ENCODE data around the gene GNGT2.
A peak's percentile ranks its signal among the peaks of the same experiment; 100 is the strongest.

GNGT2 gene

GRCh38 chr17:49229076-49229804, 18.9 kb upstream of the GNGT2 start:
- Histone ChIP-seq H3K36me3 (ENCODE audit: insufficient read depth, low read length) (no peaks in the 10 kb centered on the region), H3K27ac (ENCODE audit: low read depth, low read length) (no peak overlapping the region), H3K27me3 (ENCODE audit: insufficient read depth, low read length) (peaks cover 35% of the 10 kb centered on the region), H2AFZ (ENCODE audit: low read length, unreplicated experiment) (no peak overlapping the region), H3K4me1 (ENCODE audit: control insufficient read depth, insufficient read depth, low read length, unreplicated experiment) (peaks cover 9% of the 10 kb centered on the region), H3K4me3 (ENCODE audit: low read depth, low read length) (no peak overlapping the region), H3K79me2 (ENCODE audit: control insufficient read depth, insufficient read depth, low read length, unreplicated experiment) (no peaks in the 10 kb centered on the region)

- Histone ChIP-seq H3K27ac (ENCODE audit: low read depth, low read length) (no peak overlapping the region), H3K27me3 (ENCODE audit: insufficient read depth, low read length) (peaks cover 51% of the 10 kb centered on the region), H3K36me3 (ENCODE audit: insufficient read depth, low read length) (no peaks in the 10 kb centered on the region), H3K4me3 (ENCODE audit: low read depth, low read length) (no peak overlapping the region), H3K4me1 (ENCODE audit: control insufficient read depth, insufficient read depth, low read length, unreplicated experiment) (peaks cover 16% of the 10 kb centered on the region), H3K79me2 (ENCODE audit: control insufficient read depth, insufficient read depth, low read length, unreplicated experiment) (no peaks in the 10 kb centered on the region), H2AFZ (ENCODE audit: low read length, unreplicated experiment) (no peak overlapping the region)
Observed at GRCh38 chr17:49227436-49228261, 17.3 kb upstream of the GNGT2 start.

- Histone ChIP-seq H2AFZ (ENCODE audit: low read length, unreplicated experiment) (no peak overlapping the region), H3K4me1 (ENCODE audit: control insufficient read depth, insufficient read depth, low read length, unreplicated experiment) (peaks cover 16% of the 10 kb centered on the region), H3K4me3 (ENCODE audit: low read depth, low read length) (no peak overlapping the region), H3K27ac (ENCODE audit: low read depth, low read length) (no peak overlapping the region), H3K36me3 (ENCODE audit: insufficient read depth, low read length) (no peaks in the 10 kb centered on the region), H3K27me3 (ENCODE audit: insufficient read depth, low read length) (peaks cover 58% of the 10 kb centered on the region), H3K79me2 (ENCODE audit: control insufficient read depth, insufficient read depth, low read length, unreplicated experiment) (no peaks in the 10 kb centered on the region)
Observed at GRCh38 chr17:49226771-49227435, 16.5 kb upstream of the GNGT2 start.

GRCh38 chr17:49225554-49226236, 15.3 kb upstream of the GNGT2 start:
- no peak overlapping the region for H3K4me3 ChIP-seq (ENCODE audit: low read depth, low read length)
- H2AFZ ChIP-seq (ENCODE audit: low read length, unreplicated experiment) = no peak overlapping the region
- no peaks in the 10 kb centered on the region for H3K36me3 ChIP-seq (ENCODE audit: insufficient read depth, low read length)
- H3K4me1 ChIP-seq (ENCODE audit: control insufficient read depth, insufficient read depth, low read length, unreplicated experiment) = peaks cover 11% of the 10 kb centered on the region
- no peak overlapping the region for H3K27ac ChIP-seq (ENCODE audit: low read depth, low read length)
- no peaks in the 10 kb centered on the region for H3K79me2 ChIP-seq (ENCODE audit: control insufficient read depth, insufficient read depth, low read length, unreplicated experiment)
- H3K27me3 ChIP-seq (ENCODE audit: insufficient read depth, low read length) = peaks cover 57% of the 10 kb centered on the region

- Histone ChIP-seq H3K4me3 (ENCODE audit: low read depth, low read length) (no peak overlapping the region), H3K79me2 (ENCODE audit: control insufficient read depth, insufficient read depth, low read length, unreplicated experiment) (no peaks in the 10 kb centered on the region), H3K27ac (ENCODE audit: low read depth, low read length) (no peak overlapping the region), H3K36me3 (ENCODE audit: insufficient read depth, low read length) (no peaks in the 10 kb centered on the region), H3K4me1 (ENCODE audit: control insufficient read depth, insufficient read depth, low read length, unreplicated experiment) (peaks cover 11% of the 10 kb centered on the region), H2AFZ (ENCODE audit: low read length, unreplicated experiment) (no peak overlapping the region), H3K27me3 (ENCODE audit: insufficient read depth, low read length) (peaks cover 61% of the 10 kb centered on the region)
Observed at GRCh38 chr17:49224997-49225337, 14.6 kb upstream of the GNGT2 start.

- Histone ChIP-seq H3K4me1 (ENCODE audit: control insufficient read depth, insufficient read depth, low read length, unreplicated experiment) (peaks cover 11% of the 10 kb centered on the region), H3K4me3 (ENCODE audit: low read depth, low read length) (peak overlapping the region; percentile 37), H3K27me3 (ENCODE audit: insufficient read depth, low read length) (peaks cover 61% of the 10 kb centered on the region), H2AFZ (ENCODE audit: low read length, unreplicated experiment) (no peak overlapping the region), H3K79me2 (ENCODE audit: control insufficient read depth, insufficient read depth, low read length, unreplicated experiment) (no peaks in the 10 kb centered on the region), H3K36me3 (ENCODE audit: insufficient read depth, low read length) (no peaks in the 10 kb centered on the region), H3K27ac (ENCODE audit: low read depth, low read length) (no peak overlapping the region)
Observed at GRCh38 chr17:49224198-49224996, 14.0 kb upstream of the GNGT2 start.

GRCh38 chr17:49223517-49224197, 13.3 kb upstream of the GNGT2 start:
- Histone ChIP-seq H3K4me1 (ENCODE audit: control insufficient read depth, insufficient read depth, low read length, unreplicated experiment) (peaks cover 11% of the 10 kb centered on the region), H3K79me2 (ENCODE audit: control insufficient read depth, insufficient read depth, low read length, unreplicated experiment) (no peaks in the 10 kb centered on the region), H2AFZ (ENCODE audit: low read length, unreplicated experiment) (no peak overlapping the region), H3K4me3 (ENCODE audit: low read depth, low read length) (peak overlapping the region; percentile 37), H3K27me3 (ENCODE audit: insufficient read depth, low read length) (peaks cover 67% of the 10 kb centered on the region), H3K36me3 (ENCODE audit: insufficient read depth, low read length) (no peaks in the 10 kb centered on the region), H3K27ac (ENCODE audit: low read depth, low read length) (no peak overlapping the region)

- H3K4me3 ChIP-seq (ENCODE audit: low read depth, low read length) = no peak overlapping the region
- peaks cover 11% of the 10 kb centered on the region for H3K4me1 ChIP-seq (ENCODE audit: control insufficient read depth, insufficient read depth, low read length, unreplicated experiment)
- H3K36me3 ChIP-seq (ENCODE audit: insufficient read depth, low read length) = no peaks in the 10 kb centered on the region
- no peak overlapping the region for H2AFZ ChIP-seq (ENCODE audit: low read length, unreplicated experiment)
- no peak overlapping the region for H3K27ac ChIP-seq (ENCODE audit: low read depth, low read length)
- H3K79me2 ChIP-seq (ENCODE audit: control insufficient read depth, insufficient read depth, low read length, unreplicated experiment) = no peaks in the 10 kb centered on the region
- H3K27me3 ChIP-seq (ENCODE audit: insufficient read depth, low read length) = peaks cover 67% of the 10 kb centered on the region
Observed at GRCh38 chr17:49223168-49223516, 12.8 kb upstream of the GNGT2 start.

- Histone ChIP-seq H3K27me3 (ENCODE audit: insufficient read depth, low read length) (peaks cover 50% of the 10 kb centered on the region), H3K79me2 (ENCODE audit: control insufficient read depth, insufficient read depth, low read length, unreplicated experiment) (no peaks in the 10 kb centered on the region), H3K4me3 (ENCODE audit: low read depth, low read length) (no peak overlapping the region), H3K27ac (ENCODE audit: low read depth, low read length) (no peak overlapping the region), H3K36me3 (ENCODE audit: insufficient read depth, low read length) (no peaks in the 10 kb centered on the region), H3K4me1 (ENCODE audit: control insufficient read depth, insufficient read depth, low read length, unreplicated experiment) (peaks cover 11% of the 10 kb centered on the region), H2AFZ (ENCODE audit: low read length, unreplicated experiment) (no peak overlapping the region)
Observed at GRCh38 chr17:49219987-49220386, 9.6 kb upstream of the GNGT2 start.
